ENCODE results near the gene ZNRF2.
"Not testable (repeated sequence)": the region's sequence is repeated elsewhere in the genome, so short reads cannot be mapped to it uniquely, and the experiment has no call there.

The ZNRF2 gene

GRCh38 chr7:30290317-30290716 lies 5.9 kb downstream of the ZNRF2 start:
- DNase-seq (ENCODE audit: low spot score), result peak; percentile 86

- DNase-seq (ENCODE audit: low spot score), result not testable (repeated sequence)
Observed at GRCh38 chr7:30292416-30293038, 8.1 kb downstream of the ZNRF2 start.

- DNase-seq (ENCODE audit: low spot score), result not testable (repeated sequence)
Observed at GRCh38 chr7:30296304-30296703, 11.9 kb downstream of the ZNRF2 start.

GRCh38 chr7:30297499-30297898 lies 13.1 kb downstream of the ZNRF2 start:
- DNase-seq (ENCODE audit: low spot score), result not testable (repeated sequence)

GRCh38 chr7:30298409-30298808 lies 14.0 kb downstream of the ZNRF2 start:
- not testable (repeated sequence) for DNase-seq (ENCODE audit: low spot score)

GRCh38 chr7:30301751-30302150 lies 17.4 kb downstream of the ZNRF2 start:
- DNase-seq (ENCODE audit: low spot score), result no peak

GRCh38 chr7:30302656-30303311 lies 18.4 kb downstream of the ZNRF2 start:
- DNase-seq (ENCODE audit: low spot score), result no peak

GRCh38 chr7:30303312-30304039 lies 19.1 kb downstream of the ZNRF2 start:
- no peak for DNase-seq (ENCODE audit: low spot score)

GRCh38 chr7:30304177-30304884 lies 19.9 kb downstream of the ZNRF2 start:
- DNase-seq (ENCODE audit: low spot score), result no peak

GRCh38 chr7:30306976-30307375 lies 22.6 kb downstream of the ZNRF2 start:
- no peak for DNase-seq (ENCODE audit: low spot score)

GRCh38 chr7:30308389-30308788 lies 24.0 kb downstream of the ZNRF2 start:
- peak; percentile 44 for DNase-seq (ENCODE audit: low spot score)

- DNase-seq (ENCODE audit: low spot score), result no peak
Observed at GRCh38 chr7:30309302-30309701, 24.9 kb downstream of the ZNRF2 start.

GRCh38 chr7:30309842-30310435 lies 25.5 kb downstream of the ZNRF2 start:
- no peak for DNase-seq (ENCODE audit: low spot score)

GRCh38 chr7:30310674-30311362 lies 26.4 kb downstream of the ZNRF2 start:
- no peak for DNase-seq (ENCODE audit: low spot score)

GRCh38 chr7:30312178-30312577 lies 27.8 kb downstream of the ZNRF2 start:
- DNase-seq (ENCODE audit: low spot score), result no peak

- no peak for DNase-seq (ENCODE audit: low spot score)
Observed at GRCh38 chr7:30313348-30313747, 29.0 kb downstream of the ZNRF2 start.

- DNase-seq (ENCODE audit: low spot score), result no peak
Observed at GRCh38 chr7:30313793-30314192, 29.4 kb downstream of the ZNRF2 start.

GRCh38 chr7:30315589-30315988 lies 31.2 kb downstream of the ZNRF2 start:
- DNase-seq (ENCODE audit: low spot score), result no peak

GRCh38 chr7:30320392-30320791 lies 36.0 kb downstream of the ZNRF2 start:
- DNase-seq (ENCODE audit: low spot score), result no peak

- DNase-seq (ENCODE audit: low spot score), result no peak
Observed at GRCh38 chr7:30321089-30321881, 36.9 kb downstream of the ZNRF2 start.

- no peak for DNase-seq (ENCODE audit: low spot score)
Observed at GRCh38 chr7:30321882-30322192, 37.4 kb downstream of the ZNRF2 start.
